H1 (cell line): ENCODE measurements around the gene TOM1. TPM values are rescaled to one million over a fixed set of nuclear protein-coding genes. Genes with fewer than 3 reads are reported as not detected.

Experiments used
- CBX5 ChIP-seq: fragments of 300-800, 300-1000 bp; sonication (generic); IDR thresholded peaks from 2 replicates; pipeline ENCODE4 v1.7.1; 2016; ENCODE audit warnings: antibody characterized with exemption, low read length, low read depth
- CHD1 ChIP-seq: IDR thresholded peaks from 2 replicates; pipeline ENCODE4 v1.6.1; 2012; ENCODE audit warnings: low read depth, low read length, improper control_type of control experiment
- CHD7 ChIP-seq: fragments of 300-600 bp; sonication (generic); IDR thresholded peaks from 2 replicates; pipeline ENCODE4 v1.7.1; 2012; ENCODE audit warnings: low read length, moderate library complexity, mild to moderate bottlenecking, inconsistent platforms; ENCODE audit not compliant: insufficient replicate concordance
- NRF1 ChIP-seq: IDR thresholded peaks from 2 replicates; pipeline ENCODE4 v1.6.1; 2011; ENCODE audit warnings: mild to moderate bottlenecking, low read depth, low read length, improper control_type of control experiment
- RFX5 ChIP-seq: IDR thresholded peaks from 2 replicates; pipeline ENCODE4 v1.6.1; 2011; ENCODE audit warnings: low read depth, low read length, improper control_type of control experiment, borderline replicate concordance
- SAP30 ChIP-seq: fragments of 300-600 bp; sonication (generic); IDR thresholded peaks from 2 replicates; pipeline ENCODE4 v1.7.1; 2012; ENCODE audit warnings: low read length, moderate library complexity, mild to moderate bottlenecking, inconsistent platforms; ENCODE audit not compliant: insufficient read depth, insufficient replicate concordance
- TAF1 ChIP-seq: IDR thresholded peaks from 2 replicates; pipeline ENCODE4 v1.6.1; 2011; ENCODE audit warnings: mild to moderate bottlenecking, low read depth, low read length
- TBP ChIP-seq: IDR thresholded peaks from 2 replicates; pipeline ENCODE4 v1.6.1; 2011; ENCODE audit warnings: low read depth, low read length, improper control_type of control experiment
- polyA plus RNA-seq, 7 experiments: library from polyadenylated mRNA; depleted of rRNA in 3 of 7; stranded (reverse) in 5 of 7; unstranded in 2 of 7; fragments of >200 nt in 5 of 7; fragments of 200-250 nt in 2 of 7; gene quantifications; 1 replicate in 5 of 7; 2 replicates in 1 of 7; 4 replicates in 1 of 7; pipeline versions ENCODE4 v1.2.1 to v1.2.3, GENCODE V29; 2011 to 2013; ENCODE audit warnings: missing spikeins in 2 of 7, mixed read lengths in 2 of 7
- total RNA-seq: library from RNA; stranded (reverse); fragmentation: NEBNext Ultra II Directional; extraction: Animal tissue kit (Norgen Biotek cat#: 25700); gene quantifications from 2 replicates; pipeline ENCODE4 v1.2.1, GENCODE V29; 2021

The TOM1 gene
- total and polyA plus RNA-seq, 2 of the 8 experiments (the other 6 are each of a cell fraction or from before 2014, with no cell fraction given): 25.1 to 39.2 TPM

GRCh38 chr22:35348026-35348590 lies 48.4 kb downstream of the TOM1 start (continued):
- no peak for TF ChIP-seq CHD7
- TF ChIP-seq RFX5: no peak
- TF ChIP-seq NRF1: no peak
- TF ChIP-seq SAP30: no peak
- no peak for TF ChIP-seq CBX5
- no peak for TF ChIP-seq CHD1
- no peak for TF ChIP-seq TBP
- TF ChIP-seq TAF1: no peak
